NCI-H2171 treated with DMSO at 0.1 percent for 48 hours (cell line): Measurements from ENCODE around the gene MESP2.

Experiments used
- DNase-seq: peaks from one replicate; lab custom pipeline; 2025; lab: John Stamatoyannopoulos, UW

The MESP2 gene

GRCh38 chr15:89756897-89757296 lies 19.2 kb upstream of the MESP2 start:
- DNase-seq: no peak

- DNase-seq: no peak
Observed at GRCh38 chr15:89758283-89758682, 17.8 kb upstream of the MESP2 start.

GRCh38 chr15:89758981-89759380 lies 17.2 kb upstream of the MESP2 start:
- no peak for DNase-seq

- DNase-seq: no peak
Observed at GRCh38 chr15:89759835-89760234, 16.3 kb upstream of the MESP2 start.

- peak; percentile 19 for DNase-seq
Observed at GRCh38 chr15:89760303-89761008, 15.7 kb upstream of the MESP2 start.

- no peak for DNase-seq
Observed at GRCh38 chr15:89761009-89761831, 14.9 kb upstream of the MESP2 start.

- no peak for DNase-seq
Observed at GRCh38 chr15:89761929-89762328, 14.2 kb upstream of the MESP2 start.

GRCh38 chr15:89765694-89766093 lies 10.4 kb upstream of the MESP2 start:
- no peak for DNase-seq

GRCh38 chr15:89766357-89767311 lies 9.5 kb upstream of the MESP2 start:
- no peak for DNase-seq

- DNase-seq: no peak
Observed at GRCh38 chr15:89767411-89767915, 8.7 kb upstream of the MESP2 start.

- no peak for DNase-seq
Observed at GRCh38 chr15:89768071-89768500, 8.0 kb upstream of the MESP2 start.

- no peak for DNase-seq
Observed at GRCh38 chr15:89769366-89769765, 6.8 kb upstream of the MESP2 start.

- no peak for DNase-seq
Observed at GRCh38 chr15:89770041-89770440, 6.1 kb upstream of the MESP2 start.

- peak; percentile 44 for DNase-seq
Observed at GRCh38 chr15:89772932-89773583, 3.1 kb upstream of the MESP2 start.

GRCh38 chr15:89774492-89774891 lies 1.6 kb upstream of the MESP2 start:
- DNase-seq: no peak

- DNase-seq: no peak
Observed at GRCh38 chr15:89775815-89776214, 317 bp upstream of the MESP2 start.

- no peak for DNase-seq
Observed at GRCh38 chr15:89777073-89777751, 1.1 kb downstream of the MESP2 start.

- DNase-seq: no peak
Observed at GRCh38 chr15:89777782-89778380, 1.7 kb downstream of the MESP2 start.

- no peak for DNase-seq
Observed at GRCh38 chr15:89778861-89779260, 2.7 kb downstream of the MESP2 start.

- no peak for DNase-seq
Observed at GRCh38 chr15:89780601-89781000, 4.5 kb downstream of the MESP2 start.

- no peak for DNase-seq
Observed at GRCh38 chr15:89781055-89781454, 4.9 kb downstream of the MESP2 start.
